IMR-90 (cell line): ENCODE data around the gene SNRNP40. TPM values are rescaled to one million over a fixed set of nuclear protein-coding genes. Genes with fewer than 3 reads are reported as not detected.

Experiments used
- ATAC-seq: fragments of 200-7000 bp; cut with Tn5 transposase; 2 replicates; pipeline ENCODE4 v1.9.1; 2020; ENCODE audit warnings: low read depth, mild to moderate bottlenecking, moderate library complexity
- BruUV-seq: library from RNA; stranded (reverse); fragments of 400-500 nt; replicated peaks from 2 replicates; lab custom pipeline; 2021; lab: Mats Ljungman, UMichigan
- CTCF ChIA-PET: fragments of 300-600 bp; formaldehyde crosslinking; extraction: SDS; loops from one replicate; lab custom pipeline; 2021; ENCODE audit warnings: antibody characterized with exemption; lab: Yijun Ruan, JAX
- POLR2A ChIA-PET: fragments of 300-600 bp; sonication (Branson Sonifier 250); formaldehyde crosslinking; loops from one replicate; lab custom pipeline; 2022; ENCODE audit warnings: antibody characterized with exemption; ENCODE audit not compliant: unreplicated experiment; lab: Charles Lee
- DNase-seq: peaks from one replicate; pipeline ENCODE4 v3.0.0; 2013
- H2AFZ ChIP-seq: replicated peaks from 2 replicates; pipeline ENCODE3; 2013; ENCODE audit warnings: low read length, mild to moderate bottlenecking; ENCODE audit not compliant: poor library complexity
- H2AK5ac ChIP-seq: 2 replicates; pipeline ENCODE4 v1.6.1; 2013; ENCODE audit warnings: low read depth, low read length, inconsistent platforms
- H2AK9ac ChIP-seq: replicated peaks from 2 replicates; pipeline ENCODE3; 2013; ENCODE audit warnings: mild to moderate bottlenecking, low read depth, low read length, moderate library complexity; ENCODE audit not compliant: poor library complexity
- H2BK120ac ChIP-seq: 2 replicates; pipeline ENCODE4 v1.6.1; 2013; ENCODE audit warnings: low read depth, low read length, inconsistent platforms
- H2BK15ac ChIP-seq: 3 replicates; pipeline ENCODE4 v1.6.1; 2013; ENCODE audit warnings: low read depth, low read length, inconsistent platforms
- H2BK20ac ChIP-seq: 2 replicates; pipeline ENCODE4 v1.6.1; 2013; ENCODE audit warnings: low read depth, mild to moderate bottlenecking, inconsistent platforms, low read length, moderate library complexity
- H2BK5ac ChIP-seq: 2 replicates; pipeline ENCODE4 v1.6.1; 2013; ENCODE audit warnings: mild to moderate bottlenecking, low read depth, low read length, inconsistent platforms; ENCODE audit not compliant: poor library complexity, severe bottlenecking
- H3K14ac ChIP-seq: replicated peaks from 2 replicates; pipeline ENCODE4 v1.6.1; 2013; ENCODE audit warnings: low read depth, low read length, inconsistent platforms
- H3K18ac ChIP-seq: 2 replicates; pipeline ENCODE4 v1.6.1; 2013; ENCODE audit warnings: low read depth, low read length, control low read depth
- H3K23ac ChIP-seq: 2 replicates; pipeline ENCODE4 v1.6.1; 2013; ENCODE audit warnings: low read depth, low read length, inconsistent platforms
- H3K27ac ChIP-seq: 2 replicates; pipeline ENCODE4 v1.5.1; 2013; ENCODE audit warnings: mild to moderate bottlenecking, control low read depth, low read length; ENCODE audit not compliant: insufficient read depth
- H3K27me3 ChIP-seq: 2 replicates; pipeline ENCODE4 v1.6.1; 2013; ENCODE audit warnings: low read length; ENCODE audit not compliant: control insufficient read depth, insufficient read depth
- H3K36me3 ChIP-seq: 2 replicates; pipeline ENCODE4 v1.6.1; 2013; ENCODE audit warnings: low read length, mixed read lengths; ENCODE audit not compliant: control insufficient read depth, insufficient read depth
- H3K4ac ChIP-seq: 2 replicates; pipeline ENCODE4 v1.6.1; 2013; ENCODE audit warnings: low read depth, low read length, inconsistent platforms
- H3K4me1 ChIP-seq: 2 replicates; pipeline ENCODE4 v1.6.1; 2013; ENCODE audit warnings: low read length, mixed read lengths; ENCODE audit not compliant: control insufficient read depth, insufficient read depth
- H3K4me2 ChIP-seq: 2 replicates; pipeline ENCODE4 v1.6.1; 2013; ENCODE audit warnings: low read depth, mild to moderate bottlenecking, control low read depth, low read length, moderate library complexity
- H3K4me3 ChIP-seq: 2 replicates; pipeline ENCODE4 v1.5.1; 2013; ENCODE audit warnings: low read depth, mild to moderate bottlenecking, control low read depth, low read length, moderate library complexity; ENCODE audit not compliant: insufficient read depth
- H3K56ac ChIP-seq: 2 replicates; pipeline ENCODE4 v1.6.1; 2013; ENCODE audit warnings: low read length, inconsistent platforms; ENCODE audit not compliant: insufficient read depth; ENCODE audit errors: extremely low read depth
- H3K79me1 ChIP-seq, 2 experiments: 2 replicates each; pipeline ENCODE4 v1.6.1; 2013; ENCODE audit warnings: low read length in 2 of 2, inconsistent platforms in 1 of 2, low read depth in 1 of 2
- H3K9ac ChIP-seq: 2 replicates; pipeline ENCODE4 v1.6.1; 2013; ENCODE audit warnings: low read depth, low read length, control low read depth
- H3K9me1 ChIP-seq: 2 replicates; pipeline ENCODE4 v1.6.1; 2013; ENCODE audit warnings: low read length, inconsistent platforms; ENCODE audit not compliant: insufficient read depth
- H3K9me3 ChIP-seq: 2 replicates; pipeline ENCODE4 v1.6.1; 2013; ENCODE audit warnings: low read length; ENCODE audit not compliant: control insufficient read depth, insufficient read depth
- H4K20me1 ChIP-seq: 2 replicates; pipeline ENCODE4 v1.6.1; 2013; ENCODE audit warnings: low read length, inconsistent platforms; ENCODE audit not compliant: insufficient read depth
- H4K5ac ChIP-seq: 2 replicates; pipeline ENCODE4 v1.6.1; 2013; ENCODE audit warnings: mild to moderate bottlenecking, low read depth, low read length, control low read depth
- H4K8ac ChIP-seq, 2 experiments: 2 replicates each; pipeline ENCODE4 v1.6.1; 2013; ENCODE audit warnings: low read depth in 2 of 2, low read length in 2 of 2, control low read depth in 1 of 2, inconsistent platforms in 1 of 2
- H4K91ac ChIP-seq: 2 replicates; pipeline ENCODE4 v1.6.1; 2013; ENCODE audit warnings: low read depth, low read length, inconsistent platforms; ENCODE audit not compliant: insufficient read depth
- BHLHE40 ChIP-seq: fragments of 150-350 bp; IDR thresholded peaks from 2 replicates; pipeline ENCODE4 v1.6.1; 2016; ENCODE audit warnings: mild to moderate bottlenecking, low read depth, low read length
- CEBPB ChIP-seq: IDR thresholded peaks from 2 replicates; pipeline ENCODE4 v1.6.1; 2012; ENCODE audit warnings: low read depth, low read length, improper control_type of control experiment
- CHD1 ChIP-seq: IDR thresholded peaks from 2 replicates; pipeline ENCODE4 v1.6.1; 2012; ENCODE audit warnings: low read depth, low read length, improper control_type of control experiment
- FOS ChIP-seq: fragments of 150-350 bp; IDR thresholded peaks from 2 replicates; pipeline ENCODE4 v1.6.1; 2016; ENCODE audit warnings: low read depth, low read length
- MAFK ChIP-seq: IDR thresholded peaks from 2 replicates; pipeline ENCODE4 v1.6.1; 2012; ENCODE audit warnings: low read depth, low read length, improper control_type of control experiment
- MAZ ChIP-seq: IDR thresholded peaks from 2 replicates; pipeline ENCODE4 v1.6.1; 2012; ENCODE audit warnings: low read depth, mild to moderate bottlenecking, low read length, improper control_type of control experiment, moderate library complexity, borderline replicate concordance
- MXI1 ChIP-seq: IDR thresholded peaks from 2 replicates; pipeline ENCODE4 v1.6.1; 2012; ENCODE audit warnings: low read depth, mild to moderate bottlenecking, low read length, moderate library complexity, borderline replicate concordance
- NFE2L2 ChIP-seq: fragments of 150-350 bp; IDR thresholded peaks from 2 replicates; pipeline ENCODE4 v1.6.1; 2016; ENCODE audit warnings: low read depth, mild to moderate bottlenecking, low read length
- POLR2A ChIP-seq: IDR thresholded peaks from 2 replicates; pipeline ENCODE4 v1.6.1; 2012; ENCODE audit warnings: mild to moderate bottlenecking, low read depth, low read length
- RAD21 ChIP-seq: IDR thresholded peaks from 2 replicates; pipeline ENCODE4 v1.6.1; 2012; ENCODE audit warnings: low read length, improper control_type of control experiment
- RCOR1 ChIP-seq: IDR thresholded peaks from 2 replicates; pipeline ENCODE4 v1.6.1; 2012; ENCODE audit warnings: mild to moderate bottlenecking, low read length, improper control_type of control experiment; ENCODE audit not compliant: insufficient replicate concordance
- RFX5 ChIP-seq: IDR thresholded peaks from 2 replicates; pipeline ENCODE4 v1.8.0; 2012; ENCODE audit warnings: low read depth, mild to moderate bottlenecking, low read length, moderate library complexity
- SMC3 ChIP-seq: fragments of 150-350 bp; IDR thresholded peaks from 2 replicates; pipeline ENCODE4 v1.6.1; 2016; ENCODE audit warnings: low read depth, mild to moderate bottlenecking, antibody characterized with exemption, low read length, moderate library complexity
- WGBS, 2 experiments: methylation state at CpG; one replicate each; pipeline versions ENCODE4 v1.1.5 to v1.1.7; 2013; ENCODE audit warnings: missing lambda C conversion rate in 2 of 2; ENCODE audit not compliant: insufficient read length in 1 of 2; ENCODE audit errors: extremely low coverage in 2 of 2; 5-methylcytosine and 5-hydroxymethylcytosine counted together
- dilution Hi-C: fragments of 300-500 bp; cut with HindIII; formaldehyde crosslinking; loops from one replicate; pipeline ENCODE4 v1.14.3; 2018; ENCODE audit warnings: low sequenced_read_pairs; ENCODE audit not compliant: unreplicated experiment
- in situ Hi-C: fragments of 300-500 bp; cut with MboI; formaldehyde crosslinking; loops from 3 replicates; pipeline ENCODE4 v1.14.3; 2019; ENCODE audit warnings: low sequenced_read_pairs, inconsistent platforms, mixed read lengths
- intact Hi-C: fragments of 100-400 bp; cut with micrococcal nuclease; formaldehyde crosslinking; loops from 2 replicates; pipeline ENCODE4 v1.10.0; 2022
- polyA plus RNA-seq, 3 experiments: library from polyadenylated mRNA; depleted of rRNA; stranded (reverse); fragments of >200 nt; gene quantifications; 2 replicates each; pipeline ENCODE4 v1.2.3, GENCODE V29; 2012; ENCODE audit warnings: low replicate concordance in 1 of 3
- total RNA-seq: library from RNA; depleted of rRNA; stranded (reverse); fragments of >200 nt; gene quantifications from 2 replicates; pipeline ENCODE4 v1.2.3, GENCODE V29; 2012
- TF ChIP-seq, protein P1 (sequence below): conservative IDR thresholded peaks from 2 replicates; pipeline ENCODE4 v1.5.1; 2012; ENCODE audit warnings: mild to moderate bottlenecking, low read depth, low read length, improper control_type of control experiment
- TF ChIP-seq, protein P2 (sequence below): fragments of 150-350 bp; IDR thresholded peaks from 2 replicates; pipeline ENCODE4 v1.6.1; 2016; ENCODE audit warnings: low read depth, mild to moderate bottlenecking, low read length, moderate library complexity, borderline replicate concordance
- TF ChIP-seq, protein P3 (sequence below): fragments of 150-350 bp; IDR thresholded peaks from 2 replicates; pipeline ENCODE4 v1.6.1; 2017; ENCODE audit warnings: mild to moderate bottlenecking, antibody characterized with exemption, low read length, low read depth

The SNRNP40 gene
- total and polyA plus RNA-seq, 2 of the 4 experiments (the other 2 are of a cell fraction), result 52.3 to 178 TPM

DNA sequence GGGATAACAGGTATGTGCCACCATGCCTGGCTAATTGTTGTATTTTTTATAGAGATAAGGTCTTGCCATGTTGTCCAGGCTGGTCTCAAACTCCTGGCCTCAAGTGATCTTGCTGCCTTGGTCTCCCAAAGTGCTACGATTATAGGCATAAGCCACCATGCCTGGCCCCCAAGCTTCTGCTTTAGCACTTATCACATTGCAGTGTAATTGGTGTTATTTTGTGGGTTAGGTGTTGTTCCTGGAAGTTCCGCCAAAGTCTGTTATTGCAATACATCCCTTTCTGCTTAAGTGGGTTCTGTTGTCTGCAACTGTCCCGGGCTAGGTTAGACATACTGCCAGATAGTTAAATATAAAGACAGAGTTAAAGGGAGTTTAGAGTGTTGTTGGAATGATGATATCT lies 3.6 kb upstream of the SNRNP40 start:
- Histone ChIP-seq H2AK9ac (no peak overlapping the region), H3K4me2 (no peak overlapping the region)

More for the DNA sequence above, 3.6 kb upstream of the SNRNP40 start:
- Histone ChIP-seq H2BK15ac (no peak overlapping the region), H2BK120ac (no peak overlapping the region), H3K9ac (no peak overlapping the region), H3K18ac (no peak overlapping the region), H3K27ac (no peak overlapping the region), H2AK5ac (no peak overlapping the region), H3K79me1 (peaks cover 34 to 67% of the 10 kb centered on the region in 2 experiments), H3K56ac (no peak overlapping the region), H3K27me3 (no peaks in the 10 kb centered on the region), H3K4me3 (no peak overlapping the region), H4K5ac (no peak overlapping the region), H2BK5ac (no peak overlapping the region), H4K20me1 (no peaks in the 10 kb centered on the region), H3K9me1 (peaks cover 5% of the 10 kb centered on the region; the same call in 1 of the 2 replicates), H3K36me3 (peaks cover 3% of the 10 kb centered on the region; the same call in 1 of the 2 replicates), H3K4me1 (peaks cover 2% of the 10 kb centered on the region), H3K4ac (no peak overlapping the region), H2BK20ac (no peak overlapping the region), H3K9me3 (no peaks in the 10 kb centered on the region), H2AFZ (no peak overlapping the region), H4K8ac (no peak overlapping the region), H4K91ac (no peak overlapping the region), H3K14ac (no peak overlapping the region), H3K23ac (no peak overlapping the region)
- no peak for ATAC-seq
- CTCF ChIA-PET, result no interaction called here
- in situ Hi-C loops, result no loop called here
- no CpG with 5 or more reads among the region's 3 CpGs for WGBS, 2 experiments
- TF ChIP-seq BHLHE40 (no peak), POLR2A (no peak), MAZ (no peak), FOS (no peak), NFE2L2 (no peak), RAD21 (no peak), CEBPB (no peak), RCOR1 (no peak), MAFK (no peak), RFX5 (no peak), SMC3 (no peak), CHD1 (no peak), MXI1 (no peak)
- TF ChIP-seq, protein P1, sequence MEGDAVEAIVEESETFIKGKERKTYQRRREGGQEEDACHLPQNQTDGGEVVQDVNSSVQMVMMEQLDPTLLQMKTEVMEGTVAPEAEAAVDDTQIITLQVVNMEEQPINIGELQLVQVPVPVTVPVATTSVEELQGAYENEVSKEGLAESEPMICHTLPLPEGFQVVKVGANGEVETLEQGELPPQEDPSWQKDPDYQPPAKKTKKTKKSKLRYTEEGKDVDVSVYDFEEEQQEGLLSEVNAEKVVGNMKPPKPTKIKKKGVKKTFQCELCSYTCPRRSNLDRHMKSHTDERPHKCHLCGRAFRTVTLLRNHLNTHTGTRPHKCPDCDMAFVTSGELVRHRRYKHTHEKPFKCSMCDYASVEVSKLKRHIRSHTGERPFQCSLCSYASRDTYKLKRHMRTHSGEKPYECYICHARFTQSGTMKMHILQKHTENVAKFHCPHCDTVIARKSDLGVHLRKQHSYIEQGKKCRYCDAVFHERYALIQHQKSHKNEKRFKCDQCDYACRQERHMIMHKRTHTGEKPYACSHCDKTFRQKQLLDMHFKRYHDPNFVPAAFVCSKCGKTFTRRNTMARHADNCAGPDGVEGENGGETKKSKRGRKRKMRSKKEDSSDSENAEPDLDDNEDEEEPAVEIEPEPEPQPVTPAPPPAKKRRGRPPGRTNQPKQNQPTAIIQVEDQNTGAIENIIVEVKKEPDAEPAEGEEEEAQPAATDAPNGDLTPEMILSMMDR, result no peak
- TF ChIP-seq, protein P2, sequence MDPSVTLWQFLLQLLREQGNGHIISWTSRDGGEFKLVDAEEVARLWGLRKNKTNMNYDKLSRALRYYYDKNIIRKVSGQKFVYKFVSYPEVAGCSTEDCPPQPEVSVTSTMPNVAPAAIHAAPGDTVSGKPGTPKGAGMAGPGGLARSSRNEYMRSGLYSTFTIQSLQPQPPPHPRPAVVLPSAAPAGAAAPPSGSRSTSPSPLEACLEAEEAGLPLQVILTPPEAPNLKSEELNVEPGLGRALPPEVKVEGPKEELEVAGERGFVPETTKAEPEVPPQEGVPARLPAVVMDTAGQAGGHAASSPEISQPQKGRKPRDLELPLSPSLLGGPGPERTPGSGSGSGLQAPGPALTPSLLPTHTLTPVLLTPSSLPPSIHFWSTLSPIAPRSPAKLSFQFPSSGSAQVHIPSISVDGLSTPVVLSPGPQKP, result no peak
- TF ChIP-seq, protein P3, sequence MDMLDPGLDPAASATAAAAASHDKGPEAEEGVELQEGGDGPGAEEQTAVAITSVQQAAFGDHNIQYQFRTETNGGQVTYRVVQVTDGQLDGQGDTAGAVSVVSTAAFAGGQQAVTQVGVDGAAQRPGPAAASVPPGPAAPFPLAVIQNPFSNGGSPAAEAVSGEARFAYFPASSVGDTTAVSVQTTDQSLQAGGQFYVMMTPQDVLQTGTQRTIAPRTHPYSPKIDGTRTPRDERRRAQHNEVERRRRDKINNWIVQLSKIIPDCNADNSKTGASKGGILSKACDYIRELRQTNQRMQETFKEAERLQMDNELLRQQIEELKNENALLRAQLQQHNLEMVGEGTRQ, result no peak
- POLR2A ChIA-PET, result no interaction called here
- dilution Hi-C loops, result no loop called here
- no peak for DNase-seq
- no TSS peak for BruUV-seq
- intact Hi-C loops, result no loop called here
